Measurements from ENCODE around the gene NACC1.
"Not testable (repeated sequence)": the region's sequence is repeated elsewhere in the genome, so short reads cannot be mapped to it uniquely, and the experiment has no call there.

The NACC1 gene

DNA sequence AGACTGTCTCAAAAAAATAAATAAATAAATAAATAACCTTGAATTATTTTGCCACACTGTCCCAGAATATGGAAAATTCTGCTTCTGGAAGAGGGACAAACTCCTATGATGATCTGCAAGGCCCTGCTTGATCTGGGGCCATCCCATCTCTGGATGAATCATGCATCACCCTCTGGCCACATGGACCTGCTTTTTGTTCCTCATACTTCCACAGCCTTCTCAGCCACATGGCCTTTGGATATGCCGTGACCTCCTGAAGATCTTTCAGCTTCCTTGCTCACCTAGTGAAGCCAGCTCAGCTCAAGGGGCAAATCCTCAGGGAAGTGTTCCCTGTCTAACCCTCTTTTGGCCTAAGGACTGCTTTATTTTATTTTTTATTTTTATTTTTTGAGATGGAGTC lies 42.5 kb downstream of the NACC1 start:
- in situ Hi-C loops (cut with MboI; ENCODE audit: low sequenced_read_pairs): no loop called here

DNA sequence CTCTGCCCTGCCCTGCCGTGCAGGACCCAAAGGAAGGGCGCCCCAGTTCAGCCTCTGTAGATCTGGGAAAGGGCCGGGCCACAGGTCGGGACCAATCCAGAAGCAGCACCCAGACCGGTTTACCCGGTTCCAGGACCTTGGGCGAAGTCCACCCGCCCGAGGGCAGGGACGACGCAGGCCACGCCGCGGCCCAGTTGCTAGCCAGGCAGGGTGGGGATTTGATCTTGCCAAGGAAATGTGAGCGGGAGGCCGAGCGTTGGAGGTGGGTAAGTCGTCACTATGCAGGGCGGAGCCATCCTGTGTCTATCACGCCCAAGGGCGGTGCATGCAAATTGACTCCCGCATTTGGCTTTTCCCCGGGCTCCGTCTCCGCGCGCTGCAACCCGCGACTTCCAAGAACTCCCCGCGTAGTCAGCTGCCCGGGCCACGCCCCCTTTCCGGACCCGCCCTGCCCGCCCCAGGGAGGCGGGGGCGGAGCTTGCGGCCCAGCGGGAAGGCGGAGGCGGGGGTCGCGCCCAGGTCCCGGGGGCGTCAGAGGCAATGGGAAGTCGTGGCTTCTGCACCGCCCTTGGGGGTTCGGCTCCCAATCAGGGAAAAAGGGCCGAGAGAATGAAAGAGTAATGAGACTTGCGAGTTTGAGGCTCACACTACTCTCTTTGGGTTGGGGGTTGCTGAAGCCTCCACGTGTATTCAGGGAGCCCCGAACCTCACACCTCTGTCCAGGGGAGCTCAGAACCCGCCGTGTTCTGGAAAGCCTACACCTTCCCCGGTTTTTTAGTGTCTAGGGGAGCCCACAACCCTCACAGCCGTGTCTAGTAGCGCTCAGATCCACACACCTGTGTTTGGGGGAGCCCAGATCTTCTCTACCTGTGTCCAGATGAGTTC lies 44.9 kb downstream of the NACC1 start:
- in situ Hi-C loops (cut with MboI; ENCODE audit: low sequenced_read_pairs): no loop called here

DNA sequence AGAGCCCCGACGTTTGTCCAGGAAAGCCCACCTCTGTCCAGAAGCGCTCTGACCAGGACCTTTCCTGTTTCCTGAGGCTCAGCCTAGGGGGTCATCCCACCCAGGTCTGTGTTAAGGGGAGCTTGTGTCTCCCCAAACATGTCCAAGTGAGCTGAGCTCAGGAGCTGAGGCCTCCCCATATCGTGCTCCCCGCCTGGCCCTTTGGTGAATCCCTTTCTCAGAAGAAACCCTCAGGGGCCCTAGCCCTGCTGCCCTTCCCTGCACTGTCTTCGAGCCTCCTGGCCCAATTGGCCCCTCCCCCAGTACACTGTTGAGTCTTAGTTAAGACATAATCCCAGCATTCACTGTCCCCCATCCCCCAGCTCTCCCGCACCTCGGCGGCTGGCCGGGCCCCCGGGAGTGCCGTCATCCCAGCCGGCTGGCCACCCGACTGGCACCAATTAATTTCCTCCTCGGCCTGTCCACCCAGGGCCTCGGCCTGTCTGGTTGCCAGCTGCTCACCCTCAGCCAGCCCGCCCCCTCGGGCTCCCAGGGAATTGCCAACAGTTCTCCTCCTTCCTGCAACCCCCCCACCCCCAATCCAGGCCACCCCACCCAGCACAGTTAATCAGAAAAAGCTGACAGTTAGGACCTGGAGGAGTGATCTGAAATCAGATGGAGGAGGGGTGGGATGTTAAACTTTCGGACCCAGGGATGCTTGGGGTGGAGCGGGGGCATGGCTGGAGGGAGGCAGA lies 45.7 kb downstream of the NACC1 start:
- in situ Hi-C loops (cut with MboI; ENCODE audit: low sequenced_read_pairs): no loop called here

DNA sequence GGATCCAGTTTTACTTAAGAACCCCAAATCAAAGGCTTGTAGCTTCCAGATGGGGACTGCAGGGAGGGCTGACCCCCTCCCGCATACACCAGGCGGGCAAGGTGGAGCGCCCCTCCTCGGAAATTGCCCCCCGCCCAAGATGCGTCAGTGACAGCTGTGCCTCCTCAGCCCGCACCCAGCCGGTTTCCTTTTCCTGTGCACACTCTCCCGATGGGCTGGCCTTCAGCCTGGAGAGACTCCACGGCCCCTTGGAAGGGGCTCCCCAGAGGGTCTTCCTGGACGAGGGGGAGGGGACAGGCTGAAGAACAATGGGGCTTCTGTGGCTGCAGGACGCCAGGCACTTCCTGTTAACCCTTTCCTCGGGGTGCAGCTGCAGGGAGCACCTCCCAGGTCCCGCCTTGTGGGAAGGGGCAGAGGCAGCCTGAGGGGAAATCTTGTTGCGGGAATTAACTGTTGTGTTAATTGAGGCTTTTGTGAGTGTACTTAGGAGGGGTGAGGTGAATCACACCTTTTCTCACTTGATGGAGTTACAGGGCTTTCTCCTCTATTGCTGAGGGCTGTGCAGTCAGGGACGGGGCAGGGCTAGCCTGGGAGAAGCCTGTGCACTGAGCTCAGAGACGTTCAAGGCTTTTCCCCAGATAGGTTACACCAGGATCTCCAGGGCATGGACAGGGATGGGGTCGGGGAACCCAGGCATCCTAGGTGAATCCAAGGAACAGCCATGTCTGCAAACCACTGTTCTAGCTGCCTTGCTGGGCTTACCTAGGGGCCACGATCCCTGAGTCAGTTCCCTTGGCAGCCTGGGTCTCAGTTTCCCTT lies 46.5 kb downstream of the NACC1 start:
- in situ Hi-C loops (cut with MboI; ENCODE audit: low sequenced_read_pairs): no loop called here

DNA sequence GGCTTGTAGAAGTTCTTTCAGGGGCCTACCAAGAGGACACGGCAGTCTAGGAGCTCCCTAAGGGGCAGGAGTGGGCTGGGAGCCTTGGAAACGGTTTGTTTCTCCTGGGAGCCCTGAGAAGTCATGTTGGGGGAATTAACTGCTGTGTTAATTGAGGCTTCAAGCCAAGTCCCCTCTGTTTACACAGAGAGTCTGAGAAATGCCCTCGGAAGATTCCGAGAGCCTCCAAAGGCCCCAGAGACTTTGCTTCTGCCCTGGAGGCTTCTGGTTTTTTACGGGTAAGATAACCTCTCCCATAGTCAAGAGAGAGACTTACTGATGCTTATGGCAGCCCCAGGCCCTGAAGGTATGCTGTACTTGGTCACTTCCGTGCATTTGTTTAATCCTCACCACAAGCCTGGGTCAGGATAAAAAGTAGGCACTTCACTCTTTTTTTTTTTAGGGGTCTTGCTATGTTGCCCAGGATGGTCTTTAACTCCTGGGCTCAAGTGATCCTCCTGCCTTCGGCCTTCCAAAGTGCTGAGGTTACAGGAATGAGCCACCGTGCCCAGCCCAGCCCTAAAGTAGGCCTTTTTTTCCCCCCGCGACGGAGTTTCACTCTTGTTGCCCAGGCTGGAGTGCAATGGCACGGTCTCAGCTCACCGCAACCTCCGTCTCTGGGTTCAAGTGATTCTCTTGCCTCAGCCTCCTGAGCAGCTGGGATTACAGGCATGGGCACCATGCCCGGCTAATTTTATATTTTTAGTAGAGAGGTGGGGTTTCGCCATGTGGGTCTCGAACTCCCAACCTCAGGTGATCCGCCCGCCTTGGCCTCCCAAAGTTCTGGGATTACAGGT lies 47.3 kb downstream of the NACC1 start:
- in situ Hi-C loops (cut with MboI; ENCODE audit: low sequenced_read_pairs): no loop called here

DNA sequence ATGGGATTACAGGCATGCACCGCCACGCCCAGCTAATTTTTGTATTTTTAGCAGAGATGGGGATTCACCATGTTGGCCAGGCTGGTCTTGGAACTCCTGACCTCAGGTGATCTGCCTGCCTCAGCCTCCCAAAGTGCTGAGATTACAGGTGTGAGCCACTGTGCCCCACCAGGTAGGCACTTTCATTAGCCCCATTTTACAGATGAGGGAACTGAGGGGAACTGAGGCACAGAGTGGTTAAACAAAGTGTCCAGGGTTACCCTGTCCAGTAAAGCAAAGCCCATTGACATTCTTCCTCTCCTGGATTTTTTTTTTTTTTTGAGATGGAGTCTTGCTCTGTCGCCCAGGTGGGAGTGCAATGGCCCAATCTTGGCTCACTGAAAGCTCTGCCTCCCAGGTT lies 48.1 kb downstream of the NACC1 start:
- in situ Hi-C loops (cut with MboI; ENCODE audit: low sequenced_read_pairs): not testable (repeated sequence)

DNA sequence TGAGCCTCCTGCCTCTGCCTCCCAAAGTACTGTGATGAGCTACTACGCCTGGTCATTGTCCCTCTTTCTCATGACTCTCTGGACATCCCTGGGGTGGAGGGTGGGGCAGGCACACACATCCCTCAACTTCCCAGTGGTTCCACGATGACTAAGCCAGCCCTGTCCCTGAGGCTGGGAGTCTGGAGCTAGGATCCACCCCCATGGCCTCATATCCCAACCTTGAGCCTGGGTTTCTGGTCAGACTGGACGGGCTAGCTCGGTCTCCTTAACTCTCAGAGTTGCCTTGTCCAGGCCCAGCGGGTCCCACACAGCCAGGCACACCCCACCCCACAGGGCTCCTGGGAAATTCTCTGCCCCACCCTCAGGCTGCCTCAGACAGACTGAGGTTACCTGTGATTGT lies 51.7 kb downstream of the NACC1 start:
- in situ Hi-C loops (cut with MboI; ENCODE audit: low sequenced_read_pairs): no loop called here

DNA sequence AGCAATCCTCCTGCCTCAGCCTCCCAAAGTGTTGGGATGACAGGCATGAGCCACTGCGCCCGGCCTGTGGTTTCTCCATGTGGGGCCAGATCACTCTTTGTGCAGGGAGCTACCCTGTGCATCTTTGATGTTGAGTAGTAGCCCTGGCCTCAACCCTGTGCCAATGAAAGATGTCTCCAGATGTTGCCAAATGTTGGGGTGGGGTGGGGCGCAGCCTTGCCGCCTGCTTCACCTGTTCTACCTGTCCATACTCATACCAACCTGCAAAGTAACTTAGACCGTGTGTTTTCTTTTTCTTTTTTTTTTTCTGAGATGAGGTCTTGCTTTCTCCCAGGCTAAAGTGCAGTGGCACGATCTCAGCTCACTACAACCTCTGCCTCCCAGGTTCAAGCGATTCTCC lies 53.1 kb downstream of the NACC1 start:
- in situ Hi-C loops (cut with MboI; ENCODE audit: low sequenced_read_pairs): no loop called here

DNA sequence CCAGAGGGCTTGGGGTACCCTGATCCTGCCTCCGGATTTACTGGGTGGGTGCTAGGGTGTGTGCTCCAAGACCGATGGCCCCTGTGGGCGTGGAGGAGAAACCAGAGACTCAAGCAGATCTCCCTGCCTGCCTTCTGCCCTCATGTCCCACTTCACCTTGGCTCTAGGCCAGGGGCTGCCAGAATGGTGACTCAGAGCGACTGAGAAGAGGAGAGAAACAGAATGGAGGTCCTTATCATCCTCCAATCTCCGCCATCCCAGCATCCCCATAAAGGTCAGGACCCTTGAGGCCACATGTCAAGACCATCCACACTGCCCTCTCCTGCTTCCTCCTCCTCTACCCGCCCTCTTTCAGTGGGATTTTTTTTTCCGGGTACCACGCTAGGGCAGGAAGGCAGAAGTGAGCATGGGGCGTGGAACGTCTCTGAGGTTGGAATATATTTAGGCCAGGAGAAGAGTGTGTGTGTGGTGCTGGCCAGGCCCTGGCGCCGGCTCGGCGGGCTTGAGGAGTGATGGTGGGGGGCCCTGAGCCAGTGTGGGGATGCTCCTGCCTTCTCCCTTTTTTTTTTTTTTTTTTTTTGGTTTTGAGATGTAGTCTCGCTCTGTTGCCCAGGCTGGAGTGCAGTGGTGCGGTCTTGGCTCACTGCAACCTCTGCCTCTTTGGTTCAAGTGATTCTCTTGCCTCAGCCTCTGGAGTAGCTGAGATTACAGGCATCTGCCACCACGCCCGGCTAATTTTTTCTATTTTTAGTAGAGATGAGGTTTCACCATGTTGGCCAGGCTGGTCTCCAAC lies 54.5 kb downstream of the NACC1 start:
- in situ Hi-C loops (cut with MboI; ENCODE audit: low sequenced_read_pairs): no loop called here

DNA sequence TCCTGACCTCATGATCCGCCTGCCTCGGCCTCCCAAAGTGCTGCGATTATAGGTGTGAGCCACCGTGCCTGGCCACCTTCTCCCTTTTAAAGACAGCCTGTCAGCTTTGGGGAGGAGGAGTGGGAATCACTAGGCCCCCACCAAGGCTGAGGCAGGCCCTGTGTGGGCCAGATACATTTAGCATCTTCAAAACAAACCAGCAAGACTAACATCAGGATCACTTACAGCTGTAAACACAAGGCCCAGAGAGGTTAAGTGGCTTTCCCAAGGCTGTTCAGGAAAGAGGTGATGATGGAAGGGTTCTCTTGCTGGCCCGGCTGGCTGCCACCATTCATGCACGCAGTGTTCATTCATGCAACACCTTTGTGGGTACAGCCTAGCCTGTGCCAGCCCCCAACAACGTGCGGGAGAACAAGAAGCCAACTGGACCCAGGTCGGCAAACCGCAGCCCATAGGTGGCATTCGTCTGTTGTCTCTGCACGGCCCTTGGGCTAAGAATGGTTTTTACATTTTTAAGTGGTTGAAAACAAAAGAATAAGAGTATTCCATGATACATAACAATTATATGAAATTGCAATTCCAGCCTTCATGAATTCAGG lies 55.2 kb downstream of the NACC1 start:
- in situ Hi-C loops (cut with MboI; ENCODE audit: low sequenced_read_pairs): no loop called here

DNA sequence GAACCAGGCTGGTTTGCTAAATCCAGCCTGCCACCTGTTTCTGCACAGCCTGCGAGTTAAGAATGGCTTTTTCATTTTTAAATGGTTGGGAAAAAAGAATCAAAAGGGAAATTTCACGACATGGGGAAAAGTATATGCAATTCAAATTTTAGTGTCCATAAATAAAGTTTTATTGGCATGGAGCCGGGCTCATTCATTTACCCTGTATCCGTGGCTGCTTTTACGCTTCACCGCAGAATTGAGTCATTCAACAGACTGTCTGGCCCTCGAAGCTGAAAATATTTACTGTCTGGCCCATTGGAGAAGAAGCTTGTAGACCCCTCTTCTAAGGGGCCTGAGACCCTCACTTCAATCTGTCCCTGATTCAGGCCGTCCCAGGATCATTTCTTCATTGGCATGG lies 58.3 kb downstream of the NACC1 start:
- in situ Hi-C loops (cut with MboI; ENCODE audit: low sequenced_read_pairs): no loop called here

DNA sequence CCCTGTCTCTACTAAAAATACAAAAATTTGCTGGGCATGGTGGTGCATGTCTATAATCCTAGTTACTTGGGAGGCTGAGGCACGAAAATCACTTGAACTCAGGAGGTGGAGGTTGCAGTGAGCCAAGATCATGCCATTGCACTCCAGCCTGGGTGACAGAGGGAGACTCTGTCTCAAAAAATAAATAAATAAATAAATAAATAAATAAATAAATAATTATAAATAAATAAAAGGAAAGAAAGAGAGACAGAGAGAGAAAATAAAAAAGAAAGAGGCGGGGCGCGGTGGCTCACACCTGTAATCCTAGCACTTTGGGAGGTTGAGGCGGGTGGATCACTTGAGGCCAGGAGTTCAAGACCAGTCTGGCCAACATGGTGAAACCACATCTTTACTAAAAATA lies 59.5 kb downstream of the NACC1 start:
- in situ Hi-C loops (cut with MboI; ENCODE audit: low sequenced_read_pairs): not testable (repeated sequence)

DNA sequence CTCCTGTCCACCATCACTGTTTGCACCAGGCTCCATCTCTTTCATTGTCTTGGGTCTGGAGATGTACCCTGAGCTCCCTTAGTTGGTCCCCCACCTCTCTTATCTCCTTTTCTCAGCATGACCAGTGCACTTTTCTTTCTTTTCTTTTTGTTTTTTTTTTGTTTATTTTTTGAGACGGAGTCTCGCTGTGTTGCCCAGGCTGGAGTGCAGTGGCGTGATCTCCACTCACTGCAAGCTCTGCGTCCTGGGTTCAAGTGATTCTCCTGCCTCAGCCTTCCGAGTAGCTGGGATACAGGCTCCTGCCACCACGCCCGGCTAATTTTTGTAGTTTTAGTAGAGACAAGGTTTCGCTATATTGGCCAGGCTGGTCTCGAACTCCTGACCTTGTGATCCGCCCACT lies 60.2 kb downstream of the NACC1 start:
- in situ Hi-C loops (cut with MboI; ENCODE audit: low sequenced_read_pairs): not testable (repeated sequence)

DNA sequence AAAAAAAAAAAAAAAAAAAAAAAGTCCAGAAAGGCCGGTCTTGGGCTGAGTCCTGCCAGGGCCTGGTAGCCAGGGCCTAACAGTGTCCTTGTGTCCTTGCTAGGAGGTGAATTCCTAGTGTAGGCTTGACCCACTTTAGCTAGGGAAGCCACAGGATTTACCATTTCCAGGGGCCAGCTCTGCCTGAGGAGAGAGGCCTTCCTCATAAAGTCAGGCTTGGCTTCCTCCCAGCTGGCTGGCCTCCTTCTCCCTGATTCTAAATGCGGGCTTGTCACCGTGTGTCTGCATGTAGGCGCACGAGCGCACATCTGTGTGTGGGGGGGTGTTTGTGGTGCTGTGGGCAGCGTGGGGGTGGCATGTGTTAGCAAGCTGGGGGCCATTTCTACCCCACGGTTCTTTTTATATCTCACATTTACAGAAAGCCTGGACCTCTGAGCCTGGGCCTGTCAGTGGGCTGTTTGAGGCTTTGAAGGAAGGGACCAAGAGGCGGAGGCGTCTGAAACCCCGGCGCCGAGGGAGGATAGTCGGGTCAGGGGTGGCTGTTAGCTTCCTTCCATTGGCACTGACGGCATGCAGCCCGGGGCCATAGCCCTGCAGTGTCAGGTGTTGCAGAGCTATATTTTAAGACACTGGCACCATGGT lies 63.8 kb downstream of the NACC1 start:
- in situ Hi-C loops (cut with MboI; ENCODE audit: low sequenced_read_pairs): no loop called here

DNA sequence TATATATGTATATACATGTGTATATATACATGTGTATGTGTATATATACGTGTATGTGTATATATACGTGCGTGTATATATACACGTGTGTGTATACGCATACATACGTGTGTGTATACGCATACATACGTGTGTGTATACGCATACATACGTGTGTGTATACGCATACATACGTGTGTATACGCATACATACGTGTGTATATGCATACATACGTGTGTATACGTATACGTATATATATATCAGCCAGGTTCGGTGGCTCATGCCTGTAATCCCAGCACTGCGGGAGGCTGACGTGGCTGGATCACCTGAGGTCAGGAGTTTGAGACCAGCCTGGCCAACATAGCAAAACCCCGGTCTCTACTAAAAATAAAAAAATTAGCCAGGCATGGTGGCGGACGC lies 66.9 kb downstream of the NACC1 start:
- in situ Hi-C loops (cut with MboI; ENCODE audit: low sequenced_read_pairs): not testable (repeated sequence)

DNA sequence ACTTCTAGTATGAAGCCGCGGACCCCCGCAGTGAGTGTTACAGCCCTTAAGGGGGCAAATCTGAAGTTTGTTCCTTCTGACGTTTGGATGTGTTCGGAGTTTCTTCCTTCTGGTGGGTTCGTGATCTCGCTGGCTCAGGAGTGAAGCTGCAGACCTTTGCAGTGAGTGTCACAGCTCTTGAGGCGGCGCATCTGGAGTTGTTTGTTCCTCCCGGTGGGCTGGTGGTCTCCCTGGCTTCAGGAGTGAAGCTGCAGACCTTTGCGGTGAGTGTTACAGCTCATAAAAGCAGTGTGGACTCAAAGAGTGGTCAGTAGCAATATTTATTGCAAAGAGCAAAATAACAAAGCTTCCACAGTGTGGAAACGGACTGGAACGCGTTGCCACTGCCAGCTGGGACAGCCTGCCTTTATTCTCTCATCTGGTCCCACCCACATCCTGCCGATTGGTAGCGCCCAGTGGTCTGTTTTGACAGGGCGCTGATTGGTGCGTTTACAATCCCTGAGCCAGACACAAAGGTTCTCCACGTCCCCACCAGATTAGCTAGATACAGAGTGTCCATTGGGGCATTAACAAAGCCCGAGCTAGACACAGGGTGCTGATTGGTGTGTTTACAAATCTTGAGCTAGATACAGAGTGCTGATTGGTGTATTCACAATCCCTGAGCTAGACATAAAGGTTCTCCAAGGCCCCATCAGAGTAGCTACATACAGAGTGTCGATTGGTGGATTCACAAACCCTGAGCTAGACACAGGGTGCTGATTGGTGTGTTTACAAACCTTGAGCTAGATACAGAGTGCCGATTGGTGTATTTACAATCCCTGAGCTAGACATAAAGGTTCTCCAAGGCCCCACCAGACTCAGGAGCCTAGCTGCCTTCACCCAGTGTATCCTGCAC lies 67.9 kb downstream of the NACC1 start:
- in situ Hi-C loops (cut with MboI; ENCODE audit: low sequenced_read_pairs): not testable (repeated sequence)

DNA sequence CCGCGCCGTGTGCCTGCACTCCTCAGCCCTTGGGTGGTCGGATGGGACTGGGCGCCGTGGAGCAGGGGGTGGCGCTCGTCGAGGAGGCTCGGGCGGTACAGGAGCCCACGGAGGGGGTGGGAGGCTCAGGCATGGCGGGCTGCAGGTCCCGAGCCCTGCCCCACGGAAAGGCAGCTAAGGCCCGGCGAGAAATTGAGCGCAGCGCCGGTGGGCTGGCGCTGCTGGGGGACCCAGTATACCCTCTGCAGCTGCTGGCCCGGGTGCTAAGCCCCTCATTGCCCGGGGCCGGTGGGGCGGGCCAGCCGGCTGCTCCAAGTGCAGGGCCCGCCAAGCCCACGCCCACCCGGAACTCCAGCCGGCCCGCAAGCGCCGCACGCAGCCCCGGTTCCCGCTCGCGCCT lies 68.6 kb downstream of the NACC1 start:
- in situ Hi-C loops (cut with MboI; ENCODE audit: low sequenced_read_pairs): not testable (repeated sequence)

DNA sequence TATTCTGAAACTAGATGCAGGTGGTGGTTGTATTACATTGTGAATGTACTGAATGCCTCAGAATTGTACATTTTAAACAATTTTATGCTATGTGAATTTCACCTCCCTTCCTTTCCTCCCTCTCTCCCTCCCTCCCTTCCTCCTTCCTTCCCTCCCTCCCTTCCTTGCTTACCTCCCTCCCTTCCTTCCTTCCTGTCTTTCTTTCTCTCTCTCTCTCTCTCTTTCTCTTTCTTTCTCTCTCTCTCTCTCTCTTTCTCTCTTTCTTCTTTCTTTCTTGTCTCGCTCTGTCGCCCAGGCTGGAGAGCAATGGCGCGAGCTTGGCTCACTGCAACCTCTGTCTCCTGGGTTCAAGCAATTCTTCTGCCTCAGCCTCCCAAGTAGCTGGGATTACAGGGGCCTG lies 69.4 kb downstream of the NACC1 start:
- in situ Hi-C loops (cut with MboI; ENCODE audit: low sequenced_read_pairs): no loop called here
